Activated CD8-positive, alpha-beta T cell treated with anti-CD3 and anti-CD28 coated beads for 36 hours (primary cell): ENCODE measurements around the gene HSPA1B. TPM values are rescaled to one million over a fixed set of nuclear protein-coding genes. Genes with fewer than 3 reads are reported as not detected.
A peak's percentile ranks its signal among the peaks of the same experiment; 100 is the strongest.
"Not testable (repeated sequence)": the region's sequence is repeated elsewhere in the genome, so short reads cannot be mapped to it uniquely, and the experiment has no call there.

Experiments
- ATAC-seq: fragments of 200-7000 bp; cut with Tn5 transposase; one replicate; pipeline ENCODE4 v1.10.0; 2021; ENCODE audit warnings: mild to moderate bottlenecking, moderate library complexity
- CTCF ChIA-PET: fragments of 350-600 bp; sonication (Branson Sonifier 250); formaldehyde crosslinking; loops from one replicate; lab custom pipeline; 2021; ENCODE audit warnings: antibody characterized with exemption; lab: Charles Lee
- POLR2A ChIA-PET: fragments of 350-600 bp; sonication (Branson Sonifier 250); formaldehyde crosslinking; loops from one replicate; lab custom pipeline; 2021; ENCODE audit warnings: antibody characterized with exemption; lab: Charles Lee
- DNase-seq: peaks from one replicate; pipeline ENCODE4 v3.0.0-alpha.2; 2020
- H3K27ac Mint-ChIP-seq: one replicate; pipeline ENCODE4 v1.8.0; 2021; ENCODE audit warnings: mild to moderate bottlenecking, mixed read lengths
- H3K27me3 Mint-ChIP-seq: one replicate; pipeline ENCODE4 v1.8.0; 2021; ENCODE audit warnings: mixed read lengths
- H3K36me3 Mint-ChIP-seq: one replicate; pipeline ENCODE4 v1.8.0; 2021; ENCODE audit warnings: low read depth, mixed read lengths
- H3K4me1 Mint-ChIP-seq: one replicate; pipeline ENCODE4 v1.8.0; 2021; ENCODE audit warnings: low read depth, mixed read lengths
- H3K4me3 Mint-ChIP-seq: one replicate; pipeline ENCODE4 v1.8.0; 2021; ENCODE audit warnings: mild to moderate bottlenecking, moderate library complexity, mixed read lengths
- H3K9me3 Mint-ChIP-seq: one replicate; pipeline ENCODE4 v1.8.0; 2021; ENCODE audit warnings: mixed read lengths
- intact Hi-C: fragments of 100-400 bp; cut with micrococcal nuclease; formaldehyde crosslinking; loops from one replicate; pipeline ENCODE4 v1.10.0; 2022
- total RNA-seq, 2 experiments: library from RNA; stranded (reverse); gene quantifications; one replicate each; pipeline ENCODE4 v1.2.3, GENCODE V29; 2021
- TF ChIP-seq, protein P1 (sequence below): fragments of 200-600 bp; IDR thresholded peaks from one replicate; pipeline ENCODE4 v1.8.0; 2022; ENCODE audit warnings: antibody characterized with exemption, mild to moderate bottlenecking

The HSPA1B gene
- total RNA-seq, 2 experiments from 2014 or later: 50.4 to 50.8 TPM

DNA sequence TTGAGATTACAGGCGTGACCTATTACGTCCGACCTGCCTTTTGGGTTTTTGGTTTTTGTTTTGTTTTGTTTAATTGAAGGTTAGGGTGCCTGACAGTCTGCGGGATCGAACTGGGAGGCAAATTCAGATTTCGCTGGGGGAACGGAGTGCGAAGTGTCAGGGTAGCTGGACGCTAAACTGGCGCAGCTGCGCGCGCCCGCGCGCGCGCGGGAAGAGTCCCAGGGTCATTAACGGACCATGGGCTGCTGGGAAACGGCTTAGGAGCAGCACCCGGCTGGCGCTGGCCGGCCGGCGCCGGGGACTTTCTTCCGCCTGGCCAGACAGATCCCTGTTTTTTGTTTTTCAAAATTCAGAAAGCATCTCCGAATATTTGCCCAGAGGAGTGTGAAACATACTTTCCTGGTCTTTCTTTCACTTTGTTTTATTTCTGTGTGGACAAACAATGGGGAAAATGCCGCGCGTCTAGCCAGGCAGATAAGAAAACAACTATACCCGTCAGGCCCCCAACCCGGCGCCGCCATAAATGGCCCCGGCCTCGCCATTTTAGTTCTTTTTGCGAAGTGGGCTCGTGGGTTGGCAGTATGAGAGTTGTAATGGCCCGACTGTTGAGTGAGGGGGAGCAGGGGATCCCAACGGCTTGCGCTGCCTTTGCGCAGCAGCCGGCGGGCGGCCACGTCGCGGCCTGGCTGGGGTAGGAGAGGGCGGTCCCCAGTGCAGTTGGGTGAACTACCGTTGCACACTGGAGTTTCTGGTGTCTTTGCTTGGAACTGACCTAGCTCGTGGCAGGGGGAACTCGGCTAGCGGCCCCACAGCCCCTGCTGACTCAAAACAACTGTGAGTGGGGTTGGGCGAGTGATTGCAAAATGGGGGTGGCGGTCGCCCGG, 7.1 kb downstream of the HSPA1B start:
- Mint-ChIP-seq H3K36me3 (peaks cover 57% of the 10 kb centered on the region), H3K9me3 (no peaks in the 10 kb centered on the region), H3K27ac (peak overlapping the region; percentile 95), H3K4me1 (peaks cover 30% of the 10 kb centered on the region), H3K4me3 (peak overlapping the region; percentile 92), H3K27me3 (no peaks in the 10 kb centered on the region)
- ChIA-PET CTCF (interaction anchor here (1.3 kb wide), 1 partner anchor 97 kb away, joined by 4 read pairs; no protein-coding TSS in a partner anchor), POLR2A (interaction anchor here (0.6 to 7.0 kb wide), 17 partner anchors 8 to 293 kb away, joined by 3 to 42 read pairs (median 6); partner anchors contain the start of genes ABHD16A, BAG6, DDX39B and DXO)
- intact Hi-C loops: loop anchor here (5.0 to 10.0 kb wide), 2 partner anchors 97 to 170 kb away; partner anchors contain the start of genes C6orf47, CLIC1, CSNK2B and GPANK1
- TF ChIP-seq, protein P1, sequence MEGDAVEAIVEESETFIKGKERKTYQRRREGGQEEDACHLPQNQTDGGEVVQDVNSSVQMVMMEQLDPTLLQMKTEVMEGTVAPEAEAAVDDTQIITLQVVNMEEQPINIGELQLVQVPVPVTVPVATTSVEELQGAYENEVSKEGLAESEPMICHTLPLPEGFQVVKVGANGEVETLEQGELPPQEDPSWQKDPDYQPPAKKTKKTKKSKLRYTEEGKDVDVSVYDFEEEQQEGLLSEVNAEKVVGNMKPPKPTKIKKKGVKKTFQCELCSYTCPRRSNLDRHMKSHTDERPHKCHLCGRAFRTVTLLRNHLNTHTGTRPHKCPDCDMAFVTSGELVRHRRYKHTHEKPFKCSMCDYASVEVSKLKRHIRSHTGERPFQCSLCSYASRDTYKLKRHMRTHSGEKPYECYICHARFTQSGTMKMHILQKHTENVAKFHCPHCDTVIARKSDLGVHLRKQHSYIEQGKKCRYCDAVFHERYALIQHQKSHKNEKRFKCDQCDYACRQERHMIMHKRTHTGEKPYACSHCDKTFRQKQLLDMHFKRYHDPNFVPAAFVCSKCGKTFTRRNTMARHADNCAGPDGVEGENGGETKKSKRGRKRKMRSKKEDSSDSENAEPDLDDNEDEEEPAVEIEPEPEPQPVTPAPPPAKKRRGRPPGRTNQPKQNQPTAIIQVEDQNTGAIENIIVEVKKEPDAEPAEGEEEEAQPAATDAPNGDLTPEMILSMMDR: no peak
- ATAC-seq (peak; percentile 70), DNase-seq (peak; percentile 84)

DNA sequence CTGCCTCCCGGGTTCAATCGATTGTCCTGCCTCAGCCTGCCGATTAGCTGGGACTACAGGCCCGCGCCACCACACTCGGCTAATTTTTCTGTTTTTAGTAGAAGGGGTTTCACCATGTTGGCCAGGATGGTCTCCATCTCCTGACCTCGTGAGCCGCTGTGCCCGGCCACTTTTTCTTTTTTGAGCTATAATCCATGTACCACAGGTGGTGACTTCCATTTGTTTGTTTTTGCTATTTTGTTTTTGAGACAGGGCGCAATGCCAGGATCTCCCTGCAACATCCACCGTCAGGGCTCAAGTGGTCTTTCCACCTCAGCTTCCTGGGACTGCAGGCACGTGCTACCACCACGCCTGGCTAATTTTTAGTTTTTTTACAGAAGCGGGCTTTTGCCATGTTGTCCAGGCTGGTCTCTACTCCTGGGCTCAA, 8.5 kb downstream of the HSPA1B start:
- Mint-ChIP-seq H3K27me3 (no peaks in the 10 kb centered on the region), H3K4me1 (peaks cover 30% of the 10 kb centered on the region), H3K36me3 (peaks cover 60% of the 10 kb centered on the region), H3K27ac (peak overlapping the region; percentile 95), H3K9me3 (no peaks in the 10 kb centered on the region), H3K4me3 (peak overlapping the region; percentile 92)
- TF ChIP-seq, protein P1: no peak
- CTCF ChIA-PET: interaction anchor here (1.2 to 2.3 kb wide), 3 partner anchors 10 to 98 kb away, joined by 3 to 6 read pairs (median 4); partner anchors contain the start of gene NEU1
- no peak for ATAC-seq
- no peak for DNase-seq
- intact Hi-C loops: loop anchor here (10.0 kb wide), 1 partner anchor 171 kb away; the partner anchor contains the start of genes C6orf47, CSNK2B, GPANK1 and LY6G5B
- POLR2A ChIA-PET: interaction anchor here (0.9 to 7.0 kb wide), 13 partner anchors 10 to 184 kb away, joined by 3 to 42 read pairs (median 6); partner anchors contain the start of genes ABHD16A, BAG6, EHMT2 and HSPA1A

DNA sequence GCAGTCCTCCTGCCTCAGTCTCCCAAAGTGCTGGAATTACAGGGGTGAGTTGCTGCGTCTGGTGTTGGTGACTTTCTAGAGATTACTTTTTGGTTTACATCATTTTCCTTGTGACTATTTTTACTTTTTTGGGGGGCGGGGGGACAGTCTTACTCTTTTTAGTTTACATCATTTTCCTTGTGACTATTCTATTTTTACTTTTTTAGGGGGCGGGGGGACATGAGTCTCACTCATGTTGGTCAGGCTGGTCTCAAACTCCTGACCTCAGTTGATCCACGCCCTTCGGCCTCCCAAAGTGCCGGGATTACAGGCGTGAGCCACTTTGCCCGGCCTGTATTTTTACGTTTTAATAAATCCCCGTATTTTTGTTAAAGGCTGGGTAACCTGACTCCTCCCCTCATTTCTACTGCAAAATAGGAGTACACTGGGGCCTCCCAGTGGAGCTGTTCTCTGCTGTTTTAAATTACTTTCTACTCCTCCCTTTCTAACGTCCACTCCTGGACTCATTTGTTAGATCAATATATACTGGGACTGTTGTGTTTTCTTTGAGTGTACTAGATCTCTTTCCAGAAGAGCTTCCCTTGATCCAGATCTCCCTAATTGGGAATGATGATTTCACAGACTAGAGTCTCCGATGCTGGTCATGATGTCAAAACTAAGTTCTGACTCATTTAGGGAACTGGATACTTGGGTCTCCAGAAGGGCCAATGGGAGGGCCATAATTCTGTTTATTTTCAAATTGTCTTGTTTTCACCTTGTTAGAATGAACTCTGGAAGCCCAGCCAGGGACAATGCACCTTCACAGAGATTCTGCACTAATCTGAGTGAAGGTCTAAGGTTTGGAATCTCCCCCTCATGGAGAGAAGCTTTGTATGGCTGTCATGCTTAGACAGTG, 9.2 kb downstream of the HSPA1B start:
- no peaks in the 10 kb centered on the region for H3K27me3 Mint-ChIP-seq
- ChIA-PET CTCF (interaction anchor here (0.7 to 2.3 kb wide), 3 partner anchors 10 to 51 kb away, joined by 3 to 6 read pairs (median 3); partner anchors contain the start of gene NEU1), POLR2A (interaction anchor here (0.8 to 7.0 kb wide), 19 partner anchors 9 to 184 kb away, joined by 3 to 42 read pairs (median 4); partner anchors contain the start of genes ABHD16A, BAG6, CSNK2B and EHMT2)
- H3K9me3 Mint-ChIP-seq: no peaks in the 10 kb centered on the region
- H3K27ac Mint-ChIP-seq: peak overlapping the region; percentile 95
- peaks cover 63% of the 10 kb centered on the region for H3K36me3 Mint-ChIP-seq
- intact Hi-C loops: loop anchor here (10.0 kb wide), 1 partner anchor 172 kb away; the partner anchor contains the start of genes C6orf47, CSNK2B, GPANK1 and LY6G5B
- H3K4me1 Mint-ChIP-seq: peaks cover 27% of the 10 kb centered on the region
- ATAC-seq: no peak
- H3K4me3 Mint-ChIP-seq: peak overlapping the region; percentile 92
- no peak for DNase-seq
- TF ChIP-seq, protein P1: no peak

DNA sequence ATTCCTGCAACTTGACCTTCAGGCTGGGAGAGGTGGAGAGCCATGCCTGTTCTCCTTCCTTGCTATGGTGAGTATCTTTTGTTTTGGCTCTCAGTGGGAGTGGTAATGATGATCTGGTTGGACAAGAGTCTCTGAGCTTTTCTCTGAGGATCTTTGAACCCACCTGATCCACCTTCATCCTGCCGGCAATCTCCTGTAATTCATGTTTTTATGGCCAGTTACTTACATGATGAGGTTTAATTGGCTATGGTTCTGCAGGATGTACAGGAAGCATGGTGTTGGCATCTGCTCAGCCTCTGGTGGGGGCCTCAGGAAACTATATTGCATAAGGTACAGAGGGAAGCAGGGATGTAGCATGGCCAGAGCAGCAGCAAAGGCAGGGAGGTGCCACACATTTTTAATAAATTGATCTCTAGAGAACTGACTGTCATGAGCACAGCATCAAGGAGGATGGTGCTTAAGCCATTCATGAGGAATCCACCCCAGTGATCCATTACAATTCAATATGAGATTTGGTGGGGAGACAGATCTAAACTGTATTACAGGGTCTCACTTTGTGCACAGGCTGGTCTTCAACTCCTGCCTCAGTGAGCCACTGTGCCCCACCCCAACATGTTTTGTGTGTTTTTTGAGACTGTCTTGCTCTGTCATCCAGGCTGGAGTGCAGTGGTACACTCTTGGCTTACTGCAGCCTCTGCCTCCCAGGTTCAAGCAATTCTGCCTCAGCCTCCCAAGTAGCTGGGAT, 10.0 kb downstream of the HSPA1B start:
- TF ChIP-seq, protein P1: no peak
- CTCF ChIA-PET: interaction anchor here (0.7 to 2.3 kb wide), 3 partner anchors 8 to 51 kb away, joined by 3 to 6 read pairs (median 3); partner anchors contain the start of gene NEU1
- Mint-ChIP-seq H3K27ac (peak overlapping the region; percentile 95), H3K4me3 (peak overlapping the region; percentile 92), H3K36me3 (peaks cover 63% of the 10 kb centered on the region), H3K9me3 (no peaks in the 10 kb centered on the region), H3K27me3 (no peaks in the 10 kb centered on the region), H3K4me1 (peaks cover 26% of the 10 kb centered on the region)
- no peak for DNase-seq
- intact Hi-C loops: loop anchor here (2.0 to 10.0 kb wide), 2 partner anchors 23 to 173 kb away; partner anchors contain the start of genes C6orf47, CSNK2B, GPANK1 and LY6G5B
- POLR2A ChIA-PET: interaction anchor here (0.8 to 7.0 kb wide), 12 partner anchors 9 to 185 kb away, joined by 3 to 42 read pairs (median 4); partner anchors contain the start of genes BAG6, CSNK2B, GPANK1 and HSPA1A
- ATAC-seq: no peak

DNA sequence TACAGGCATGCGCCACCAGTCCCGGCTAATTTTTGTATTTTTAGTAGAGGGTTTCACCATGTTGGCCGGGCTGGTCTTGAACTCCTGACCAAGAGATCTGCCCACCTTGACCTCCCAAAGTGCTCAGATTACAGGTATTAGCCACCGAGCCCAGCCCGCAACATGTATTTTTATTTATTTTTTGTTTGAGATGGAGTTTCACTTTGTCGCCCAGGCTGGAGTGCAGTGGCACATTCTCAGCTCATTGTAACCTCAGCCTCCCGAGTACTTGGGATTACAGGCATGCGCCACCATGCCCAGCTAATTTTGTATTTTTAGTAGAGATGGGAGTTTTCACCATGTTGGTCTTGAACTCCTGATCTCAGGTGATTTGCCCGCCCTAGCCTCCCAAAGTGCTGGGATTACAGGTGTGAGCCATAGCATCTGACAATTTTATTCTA, 10.6 kb downstream of the HSPA1B start:
- H3K27ac Mint-ChIP-seq: peak overlapping the region; percentile 95

More for the DNA sequence above, 10.6 kb downstream of the HSPA1B start:
- Mint-ChIP-seq H3K36me3 (peaks cover 63% of the 10 kb centered on the region), H3K4me1 (peaks cover 23% of the 10 kb centered on the region), H3K4me3 (peak overlapping the region; percentile 92)
- ChIA-PET POLR2A (interaction anchor here (0.7 to 7.0 kb wide), 5 partner anchors 13 to 115 kb away, joined by 3 to 42 read pairs (median 4); partner anchors contain the start of genes LSM2, MSH5 and NEU1), CTCF (interaction anchor here (0.7 to 1.3 kb wide), 4 partner anchors 8 to 1049 kb away, joined by 3 to 5 read pairs (median 4); no protein-coding TSS in a partner anchor)
- not testable (repeated sequence) for H3K9me3 Mint-ChIP-seq, H3K27me3 Mint-ChIP-seq, DNase-seq, ATAC-seq
- intact Hi-C loops: loop anchor here (2.0 to 10.0 kb wide), 2 partner anchors 23 to 173 kb away; partner anchors contain the start of genes C6orf47, CSNK2B, GPANK1 and LY6G5B
